Activated naive CD4-positive, alpha-beta T cell treated with anti-CD3 and anti-CD28 coated beads for 36 hours (primary cell): ENCODE measurements around the gene LRRC7. TPM values are rescaled to one million over a fixed set of nuclear protein-coding genes. Genes with fewer than 3 reads are reported as not detected.

Source experiments
- CTCF ChIA-PET: fragments of 350-600 bp; sonication (Branson Sonifier 250); formaldehyde crosslinking; loops from one replicate; lab custom pipeline; 2021; ENCODE audit warnings: antibody characterized with exemption; lab: Charles Lee
- DNase-seq: peaks from one replicate; pipeline ENCODE4 v3.0.0-alpha.2; 2020
- H3K27ac Mint-ChIP-seq: one replicate; pipeline ENCODE4 v1.8.0; 2021; ENCODE audit warnings: mild to moderate bottlenecking, mixed read lengths
- H3K27me3 Mint-ChIP-seq: one replicate; pipeline ENCODE4 v1.8.0; 2021; ENCODE audit warnings: low read depth, mixed read lengths
- H3K36me3 Mint-ChIP-seq: one replicate; pipeline ENCODE4 v1.8.0; 2021; ENCODE audit warnings: low read depth, mixed read lengths
- H3K4me1 Mint-ChIP-seq: one replicate; pipeline ENCODE4 v1.8.0; 2021; ENCODE audit warnings: low read depth, mixed read lengths
- H3K4me3 Mint-ChIP-seq: one replicate; pipeline ENCODE4 v1.8.0; 2021; ENCODE audit warnings: mild to moderate bottlenecking, moderate library complexity, mixed read lengths
- H3K9me3 Mint-ChIP-seq: one replicate; pipeline ENCODE4 v1.8.0; 2021; ENCODE audit warnings: mixed read lengths
- intact Hi-C: fragments of 100-400 bp; cut with micrococcal nuclease; formaldehyde crosslinking; loops from one replicate; pipeline ENCODE4 v1.15.1; 2023
- total RNA-seq, 2 experiments: library from RNA; stranded (reverse); gene quantifications; one replicate each; pipeline ENCODE4 v1.2.3, GENCODE V29; 2021

LRRC7 gene
- total RNA-seq, 2 experiments from 2014 or later, result not detected

GRCh38 chr1:69967245-69967766, 399.6 kb downstream of the LRRC7 start:
- Mint-ChIP-seq H3K27me3 (no peaks in the 10 kb centered on the region), H3K4me1 (no peaks in the 10 kb centered on the region), H3K27ac (no peak overlapping the region), H3K4me3 (no peak overlapping the region), H3K36me3 (no peaks in the 10 kb centered on the region), H3K9me3 (peaks cover 7% of the 10 kb centered on the region)
- no peak for DNase-seq
- intact Hi-C loops, result no loop called here
- CTCF ChIA-PET, result no interaction called here

GRCh38 chr1:69976896-69977295, 409.2 kb downstream of the LRRC7 start:
- intact Hi-C loops, result no loop called here
- Mint-ChIP-seq H3K4me3 (no peak overlapping the region), H3K9me3 (peaks cover 6% of the 10 kb centered on the region), H3K27me3 (no peaks in the 10 kb centered on the region), H3K27ac (no peak overlapping the region), H3K36me3 (no peaks in the 10 kb centered on the region), H3K4me1 (no peaks in the 10 kb centered on the region)
- DNase-seq, result no peak
- CTCF ChIA-PET, result no interaction called here

GRCh38 chr1:69982992-69983391, 415.3 kb downstream of the LRRC7 start:
- H3K4me3 Mint-ChIP-seq, result no peak overlapping the region
- no peaks in the 10 kb centered on the region for H3K36me3 Mint-ChIP-seq
- CTCF ChIA-PET, result no interaction called here
- intact Hi-C loops, result no loop called here
- H3K4me1 Mint-ChIP-seq, result no peaks in the 10 kb centered on the region
- no peak for DNase-seq
- H3K27me3 Mint-ChIP-seq, result no peaks in the 10 kb centered on the region
- H3K9me3 Mint-ChIP-seq, result peaks cover 2% of the 10 kb centered on the region
- no peak overlapping the region for H3K27ac Mint-ChIP-seq

- no peaks in the 10 kb centered on the region for H3K36me3 Mint-ChIP-seq
- H3K4me3 Mint-ChIP-seq, result no peak overlapping the region
- peaks cover 2% of the 10 kb centered on the region for H3K9me3 Mint-ChIP-seq
- CTCF ChIA-PET, result no interaction called here
- intact Hi-C loops, result no loop called here
- DNase-seq, result no peak
- H3K27me3 Mint-ChIP-seq, result no peaks in the 10 kb centered on the region
- H3K27ac Mint-ChIP-seq, result no peak overlapping the region
- H3K4me1 Mint-ChIP-seq, result no peaks in the 10 kb centered on the region
Observed at GRCh38 chr1:69985376-69985775, 417.7 kb downstream of the LRRC7 start.

- no peak for DNase-seq
- no peaks in the 10 kb centered on the region for H3K27me3 Mint-ChIP-seq
- H3K4me3 Mint-ChIP-seq, result no peak overlapping the region
- intact Hi-C loops, result no loop called here
- H3K36me3 Mint-ChIP-seq, result no peaks in the 10 kb centered on the region
- H3K27ac Mint-ChIP-seq, result no peak overlapping the region
- H3K9me3 Mint-ChIP-seq, result peaks cover 2% of the 10 kb centered on the region
- H3K4me1 Mint-ChIP-seq, result no peaks in the 10 kb centered on the region
- CTCF ChIA-PET, result no interaction called here
Observed at GRCh38 chr1:69985901-69986439, 418.2 kb downstream of the LRRC7 start.

- DNase-seq, result no peak
- no peak overlapping the region for H3K27ac Mint-ChIP-seq
- peaks cover 2% of the 10 kb centered on the region for H3K9me3 Mint-ChIP-seq
- intact Hi-C loops, result no loop called here
- no peaks in the 10 kb centered on the region for H3K27me3 Mint-ChIP-seq
- H3K4me1 Mint-ChIP-seq, result no peaks in the 10 kb centered on the region
- H3K36me3 Mint-ChIP-seq, result no peaks in the 10 kb centered on the region
- no peak overlapping the region for H3K4me3 Mint-ChIP-seq
- CTCF ChIA-PET, result no interaction called here
Observed at GRCh38 chr1:69987881-69988280, 420.2 kb downstream of the LRRC7 start.

- intact Hi-C loops, result no loop called here
- Mint-ChIP-seq H3K4me1 (no peaks in the 10 kb centered on the region), H3K27ac (no peak overlapping the region), H3K9me3 (no peaks in the 10 kb centered on the region), H3K27me3 (no peaks in the 10 kb centered on the region), H3K4me3 (no peak overlapping the region), H3K36me3 (no peaks in the 10 kb centered on the region)
- CTCF ChIA-PET, result no interaction called here
- no peak for DNase-seq
Observed at GRCh38 chr1:69991644-69992043, 423.9 kb downstream of the LRRC7 start.

GRCh38 chr1:69992594-69992993, 424.9 kb downstream of the LRRC7 start:
- intact Hi-C loops, result no loop called here
- CTCF ChIA-PET, result interaction anchor here (0.9 kb wide), 1 partner anchor 8 kb away, joined by 3 read pairs; no protein-coding TSS in a partner anchor
- Mint-ChIP-seq H3K4me3 (no peak overlapping the region), H3K27ac (no peak overlapping the region), H3K27me3 (no peaks in the 10 kb centered on the region), H3K4me1 (no peaks in the 10 kb centered on the region), H3K36me3 (no peaks in the 10 kb centered on the region), H3K9me3 (no peaks in the 10 kb centered on the region)
- DNase-seq, result no peak

GRCh38 chr1:69993810-69994209, 426.1 kb downstream of the LRRC7 start:
- H3K9me3 Mint-ChIP-seq, result peaks cover 2% of the 10 kb centered on the region
- no peak overlapping the region for H3K27ac Mint-ChIP-seq
- no peaks in the 10 kb centered on the region for H3K27me3 Mint-ChIP-seq
- intact Hi-C loops, result no loop called here
- no peak overlapping the region for H3K4me3 Mint-ChIP-seq
- H3K4me1 Mint-ChIP-seq, result no peaks in the 10 kb centered on the region
- CTCF ChIA-PET, result interaction anchor here (0.6 kb wide), 1 partner anchor 10 kb away, joined by 4 read pairs; no protein-coding TSS in a partner anchor
- DNase-seq, result no peak
- no peaks in the 10 kb centered on the region for H3K36me3 Mint-ChIP-seq

GRCh38 chr1:69994241-69994640, 426.5 kb downstream of the LRRC7 start:
- Mint-ChIP-seq H3K27ac (no peak overlapping the region), H3K4me3 (no peak overlapping the region), H3K27me3 (no peaks in the 10 kb centered on the region), H3K9me3 (peaks cover 2% of the 10 kb centered on the region), H3K36me3 (no peaks in the 10 kb centered on the region), H3K4me1 (no peaks in the 10 kb centered on the region)
- DNase-seq, result no peak
- CTCF ChIA-PET, result interaction anchor here (0.6 kb wide), 1 partner anchor 10 kb away, joined by 4 read pairs; no protein-coding TSS in a partner anchor
- intact Hi-C loops, result no loop called here

GRCh38 chr1:69998847-69999246, 431.1 kb downstream of the LRRC7 start:
- peaks cover 2% of the 10 kb centered on the region for H3K9me3 Mint-ChIP-seq
- H3K36me3 Mint-ChIP-seq, result no peaks in the 10 kb centered on the region
- CTCF ChIA-PET, result no interaction called here
- no peak overlapping the region for H3K4me3 Mint-ChIP-seq
- DNase-seq, result no peak
- no peaks in the 10 kb centered on the region for H3K4me1 Mint-ChIP-seq
- intact Hi-C loops, result no loop called here
- no peaks in the 10 kb centered on the region for H3K27me3 Mint-ChIP-seq
- no peak overlapping the region for H3K27ac Mint-ChIP-seq

GRCh38 chr1:70003211-70003908, 435.6 kb downstream of the LRRC7 start:
- no peaks in the 10 kb centered on the region for H3K27me3 Mint-ChIP-seq
- no peak for DNase-seq

More at GRCh38 chr1:70003211-70003908, 435.6 kb downstream of the LRRC7 start:
- CTCF ChIA-PET, result interaction anchor here (0.6 kb wide), 1 partner anchor 9 kb away, joined by 4 read pairs; no protein-coding TSS in a partner anchor
- intact Hi-C loops, result no loop called here
- H3K27ac Mint-ChIP-seq, result no peak overlapping the region
- no peaks in the 10 kb centered on the region for H3K36me3 Mint-ChIP-seq
- no peaks in the 10 kb centered on the region for H3K9me3 Mint-ChIP-seq
- H3K4me3 Mint-ChIP-seq, result no peak overlapping the region
- no peaks in the 10 kb centered on the region for H3K4me1 Mint-ChIP-seq
